HL-60 (cell line): ENCODE results near the gene FTCD.

Experiments
- DNase-seq, 2 experiments: peaks; one replicate each; pipeline ENCODE4 v3.0.0-alpha.2; 2010 to 2020; ENCODE audit warnings: low read depth in 1 of 2, low spot score in 1 of 2
- H3K27ac ChIP-seq: fragments of 250-450 bp; sonication (Bioruptor Pico); replicated peaks from 2 replicates; pipeline ENCODE4 v1.5.1; 2020; ENCODE audit warnings: mild to moderate bottlenecking, moderate library complexity
- H3K27me3 ChIP-seq: fragments of 250-450 bp; sonication (Bioruptor Pico); 2 replicates; pipeline ENCODE4 v1.5.1; 2021; ENCODE audit warnings: mild to moderate bottlenecking, moderate library complexity; ENCODE audit not compliant: insufficient read depth, poor library complexity, severe bottlenecking
- H3K4me3 ChIP-seq: replicated peaks from 2 replicates; pipeline ENCODE4 v1.5.1; 2011; ENCODE audit warnings: mild to moderate bottlenecking, control low read depth, low read length; ENCODE audit not compliant: insufficient read depth
- CTCF ChIP-seq: IDR thresholded peaks from one replicate; pipeline ENCODE4 v1.5.1; 2011; ENCODE audit warnings: low read length, control low read depth, inconsistent platforms; ENCODE audit not compliant: insufficient read depth
- GABPA ChIP-seq: IDR thresholded peaks from 2 replicates; pipeline ENCODE4 v1.6.1; 2012; ENCODE audit warnings: low read depth
- POLR2AphosphoS5 ChIP-seq: IDR thresholded peaks from 2 replicates; pipeline ENCODE4 v1.6.1; 2012; ENCODE audit warnings: low read depth
- REST ChIP-seq: IDR thresholded peaks from 2 replicates; pipeline ENCODE4 v1.6.1; 2012; ENCODE audit warnings: low read depth; ENCODE audit not compliant: insufficient replicate concordance
- SPI1 ChIP-seq: IDR thresholded peaks from 2 replicates; pipeline ENCODE4 v1.6.1; 2012; ENCODE audit warnings: low read depth, mild to moderate bottlenecking, borderline replicate concordance

Gene FTCD

GRCh38 chr21:46088189-46088588 is 67.2 kb downstream of the FTCD start:
- H3K27me3 ChIP-seq = no peaks in the 10 kb centered on the region
- H3K4me3 ChIP-seq = no peak overlapping the region
- TF ChIP-seq CTCF = no peak
- TF ChIP-seq GABPA = no peak
- TF ChIP-seq POLR2AphosphoS5 = no peak
- TF ChIP-seq REST = no peak
- TF ChIP-seq SPI1 = no peak
- H3K27ac ChIP-seq = no peak overlapping the region
- DNase-seq = no peak

- H3K4me3 ChIP-seq = no peak overlapping the region
- no peak overlapping the region for H3K27ac ChIP-seq
- DNase-seq = no peak
- no peak for TF ChIP-seq CTCF
- no peak for TF ChIP-seq REST
- H3K27me3 ChIP-seq = no peaks in the 10 kb centered on the region
These were observed 67.7 kb downstream of the FTCD start for GRCh38 chr21:46087641-46088040.
